ENCODE measurements around the gene VCAN.

VCAN gene

DNA sequence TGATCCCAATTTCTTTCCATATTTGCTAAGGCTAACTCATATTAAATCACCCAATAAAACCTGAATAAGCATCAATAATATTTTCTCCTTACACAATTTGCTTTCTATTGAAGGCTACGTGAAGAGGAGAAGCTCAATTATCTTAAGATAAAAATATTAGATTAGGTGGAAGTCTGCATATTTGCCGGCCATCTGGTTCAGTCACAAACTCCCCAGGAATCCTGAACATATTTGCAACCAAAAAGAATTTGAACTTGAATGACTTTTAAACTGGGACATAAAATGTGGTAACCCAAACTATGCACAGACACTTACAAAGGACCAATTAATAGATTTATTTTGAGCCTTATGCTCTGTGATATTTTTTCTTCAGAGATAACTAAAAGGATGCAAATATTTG, 156.8 kb downstream of the VCAN start:
- ChIA-PET POLR2A (no interaction called here), CTCF (no interaction called here)
- DNase-seq (ENCODE audit: extremely low spot score) = no peak
- TF ChIP-seq SUZ12 (IDR thresholded peaks at IDR 0.05) (no peak), FOXK2 (IDR thresholded peaks at IDR 0.05) (no peak), CTBP1 (IDR thresholded peaks at IDR 0.05; ENCODE audit: borderline replicate concordance) (no peak), L3MBTL2 (conservative IDR thresholded peaks at IDR 0.05) (no peak), ELF4 (IDR thresholded peaks at IDR 0.05) (no peak), ARNT (IDR thresholded peaks at IDR 0.05) (no peak), NFRKB (IDR thresholded peaks at IDR 0.05) (no peak), FOXM1 (IDR thresholded peaks at IDR 0.05; ENCODE audit: borderline replicate concordance) (no peak), BHLHE40 (IDR thresholded peaks at IDR 0.05; ENCODE audit: borderline replicate concordance) (no peak), LEF1 (IDR thresholded peaks at IDR 0.05; ENCODE audit: borderline replicate concordance) (no peak), FOXA1 (IDR thresholded peaks at IDR 0.05) (no peak), SP1 (IDR thresholded peaks at IDR 0.05) (no peak)
